SKM-1 treated with dmso at 0.1 percent for 144 hours (cell line): ENCODE results near the gene SLC27A4.

Experiments used
- DNase-seq: peaks from one replicate; lab custom pipeline; 2025; ENCODE audit not compliant: unreplicated experiment; lab: John Stamatoyannopoulos, UW

The SLC27A4 gene

DNA sequence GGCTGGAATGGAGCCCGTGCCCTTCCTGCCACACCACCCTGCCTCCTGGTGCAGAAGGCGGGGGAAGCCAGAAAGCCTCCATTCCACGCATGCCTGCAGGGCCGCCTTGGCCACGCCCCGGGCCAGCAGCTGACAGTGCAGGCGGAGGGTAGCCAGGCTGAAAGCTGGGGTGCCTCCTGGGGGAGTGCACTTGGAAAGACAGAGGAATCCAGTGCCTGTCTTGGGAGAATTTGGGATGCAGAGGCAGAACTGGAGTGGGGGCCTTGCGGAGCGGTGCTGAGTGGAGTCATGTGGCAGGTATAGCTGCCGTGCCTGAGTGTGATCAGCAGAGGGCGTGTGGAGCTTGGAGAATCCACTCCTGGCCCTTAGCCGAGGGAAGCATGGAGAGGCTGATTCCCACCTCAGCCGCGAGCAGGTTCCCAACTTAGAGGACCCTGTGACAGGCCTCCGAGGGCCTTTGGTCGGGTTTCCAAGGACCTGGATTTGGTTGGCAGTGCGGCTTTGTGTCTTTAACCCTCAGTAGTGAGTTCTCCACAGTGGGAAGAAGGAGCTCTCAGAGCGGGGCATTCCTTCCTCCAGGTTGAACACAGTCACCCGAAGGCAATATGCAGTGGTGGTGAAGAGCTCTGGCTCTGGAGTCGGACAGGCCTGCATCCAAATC is 21.8 kb downstream of the SLC27A4 start:
- DNase-seq: peak; percentile 39

GRCh38 chr9:128362774-128363173 is 22.4 kb downstream of the SLC27A4 start:
- DNase-seq: no peak

- DNase-seq: no peak
These were observed 25.2 kb downstream of the SLC27A4 start for GRCh38 chr9:128365525-128365924.

GRCh38 chr9:128369024-128369706 is 28.8 kb downstream of the SLC27A4 start:
- no peak for DNase-seq

DNA sequence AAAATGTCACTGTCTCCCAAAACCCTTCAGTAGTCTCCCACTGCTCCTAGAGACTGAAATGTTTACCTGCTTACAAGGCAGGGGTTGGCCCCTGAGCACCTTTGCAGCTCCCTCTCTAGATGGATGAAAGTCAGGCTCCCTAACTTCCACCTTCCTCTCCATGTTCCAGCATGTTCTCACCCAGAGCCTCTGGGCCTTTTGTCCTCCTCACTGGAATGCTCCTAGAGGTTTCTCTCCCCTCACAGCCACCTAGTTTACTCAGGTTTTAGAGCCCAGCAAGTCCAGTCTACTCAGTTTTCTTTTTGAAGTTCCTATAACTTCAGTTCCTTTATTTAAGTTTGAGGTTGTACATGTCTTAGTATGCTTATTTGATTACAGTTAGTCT is 30.0 kb downstream of the SLC27A4 start:
- DNase-seq: no peak

GRCh38 chr9:128370752-128371629 is 30.7 kb downstream of the SLC27A4 start, which contains the start of gene URM1:
TSS of gene URM1 (plus strand) at chr9:128371374. CDS start at chr9:128371381, 7 bp downstream.
- peak; percentile 90 for DNase-seq

DNA sequence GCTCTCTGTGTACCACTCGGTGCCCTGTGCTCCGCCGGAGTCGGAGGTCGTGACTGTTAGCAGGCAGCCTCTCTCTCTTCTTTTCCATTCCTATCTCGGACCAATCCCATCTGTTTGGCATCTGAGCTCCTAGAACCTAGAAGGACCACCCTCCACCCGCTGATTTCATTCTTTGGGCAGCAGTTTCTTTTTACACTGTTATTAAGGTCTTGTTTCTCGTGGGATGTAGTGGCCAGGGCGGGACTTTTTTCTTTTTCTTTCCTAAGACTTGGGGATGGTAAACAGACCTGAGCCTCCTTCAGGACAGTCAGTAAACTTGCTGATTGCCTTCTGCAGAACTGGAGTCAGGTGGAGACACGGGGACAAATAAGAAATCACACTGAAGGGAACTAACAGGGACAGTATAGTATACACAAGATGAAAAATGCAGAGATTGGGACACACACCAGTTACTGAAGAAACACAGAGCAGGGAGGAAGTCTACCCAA is 31.3 kb downstream of the SLC27A4 start:
- no peak for DNase-seq

DNA sequence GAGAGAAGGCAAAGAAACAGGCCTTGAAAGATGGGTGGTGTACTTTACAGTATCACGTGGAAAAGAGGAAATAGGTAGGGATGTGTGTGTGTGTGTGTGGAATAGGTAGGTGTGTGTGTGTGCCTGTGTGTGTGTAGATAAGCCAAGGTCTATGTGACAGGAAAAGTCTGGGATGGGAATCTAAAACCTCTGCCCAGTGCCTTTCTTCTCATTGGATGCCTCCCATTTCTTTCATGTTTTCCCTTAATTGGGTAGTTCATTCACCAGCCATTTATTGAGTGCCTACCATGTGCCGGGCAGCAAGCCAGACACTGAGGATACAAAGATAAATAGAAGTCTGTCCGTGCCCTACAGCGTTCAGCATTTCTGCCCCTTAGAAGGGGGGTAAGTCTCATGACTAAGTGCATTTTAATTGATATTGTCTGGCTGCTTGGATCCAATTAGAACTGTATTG is 31.9 kb downstream of the SLC27A4 start:
- no peak for DNase-seq

- DNase-seq: no peak
These were observed 32.5 kb downstream of the SLC27A4 start for GRCh38 chr9:128372784-128373183.

DNA sequence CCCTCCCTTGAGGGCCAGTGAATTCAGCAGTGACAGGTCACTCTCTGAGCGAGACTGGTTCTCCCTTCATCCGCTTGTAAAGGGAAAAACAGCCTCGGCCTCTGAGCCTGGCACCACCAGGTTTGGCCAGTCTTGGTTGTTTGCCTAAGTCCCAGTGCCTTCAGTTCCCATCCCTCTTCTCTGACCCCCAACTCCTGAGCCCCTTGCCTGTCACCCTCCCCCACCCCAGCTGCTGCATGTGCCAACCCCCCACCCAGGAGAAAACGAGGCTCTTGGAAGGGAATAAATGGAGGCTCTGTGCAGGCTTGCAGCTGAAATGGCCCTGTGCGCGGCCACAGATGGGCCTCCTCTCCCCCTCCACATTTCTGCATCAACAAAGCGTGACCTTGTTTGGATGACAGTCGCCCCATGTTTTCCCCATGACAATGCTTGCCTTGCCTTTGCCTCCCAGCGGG is 33.9 kb downstream of the SLC27A4 start:
- DNase-seq: no peak

- DNase-seq: no peak
These were observed 35.5 kb downstream of the SLC27A4 start for GRCh38 chr9:128375865-128376264.

GRCh38 chr9:128382261-128382660 is 41.9 kb downstream of the SLC27A4 start:
- no peak for DNase-seq

DNA sequence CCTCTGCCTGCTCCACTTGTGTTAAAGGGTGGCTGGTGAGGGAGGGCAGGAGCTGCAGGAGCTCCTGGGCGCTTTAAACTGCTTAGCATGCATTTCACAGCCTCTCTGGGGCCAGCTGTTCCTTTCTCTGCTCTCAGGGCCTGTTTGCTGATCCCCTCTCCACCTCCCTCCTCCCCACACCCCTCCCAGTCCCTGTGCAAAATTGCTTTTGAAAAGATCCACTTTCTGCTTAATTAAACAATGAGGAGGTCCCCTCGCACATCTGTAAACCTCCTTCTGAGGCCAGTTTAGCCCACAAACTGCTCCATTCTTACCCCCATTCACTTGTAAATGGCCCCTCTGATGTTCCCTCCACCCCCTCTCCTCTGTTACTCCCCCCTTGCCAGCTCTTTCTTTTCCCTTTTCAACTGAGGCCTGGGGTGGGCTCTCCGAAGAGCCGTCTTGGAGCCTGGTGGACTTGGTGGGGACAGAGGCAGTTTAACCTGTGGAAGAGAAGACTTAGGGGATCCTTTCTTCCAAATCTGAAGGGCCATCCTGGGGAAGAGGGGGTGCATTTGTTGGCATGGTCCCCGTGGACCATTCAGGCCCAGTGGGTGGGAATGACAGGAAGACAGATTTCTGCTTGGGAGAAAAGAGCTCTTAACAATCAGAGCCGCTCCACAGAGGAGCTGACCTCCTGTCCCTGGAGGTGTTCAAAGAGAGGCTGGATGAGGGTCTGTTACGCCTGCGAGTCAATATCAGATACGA is 42.9 kb downstream of the SLC27A4 start:
- no peak for DNase-seq

GRCh38 chr9:128383791-128384190 is 43.5 kb downstream of the SLC27A4 start:
- DNase-seq: no peak

GRCh38 chr9:128384801-128385495 is 44.6 kb downstream of the SLC27A4 start:
- DNase-seq: no peak

GRCh38 chr9:128385496-128386460 is 45.5 kb downstream of the SLC27A4 start:
- no peak for DNase-seq

- no peak for DNase-seq
These were observed 47.8 kb downstream of the SLC27A4 start for GRCh38 chr9:128388150-128388549.

DNA sequence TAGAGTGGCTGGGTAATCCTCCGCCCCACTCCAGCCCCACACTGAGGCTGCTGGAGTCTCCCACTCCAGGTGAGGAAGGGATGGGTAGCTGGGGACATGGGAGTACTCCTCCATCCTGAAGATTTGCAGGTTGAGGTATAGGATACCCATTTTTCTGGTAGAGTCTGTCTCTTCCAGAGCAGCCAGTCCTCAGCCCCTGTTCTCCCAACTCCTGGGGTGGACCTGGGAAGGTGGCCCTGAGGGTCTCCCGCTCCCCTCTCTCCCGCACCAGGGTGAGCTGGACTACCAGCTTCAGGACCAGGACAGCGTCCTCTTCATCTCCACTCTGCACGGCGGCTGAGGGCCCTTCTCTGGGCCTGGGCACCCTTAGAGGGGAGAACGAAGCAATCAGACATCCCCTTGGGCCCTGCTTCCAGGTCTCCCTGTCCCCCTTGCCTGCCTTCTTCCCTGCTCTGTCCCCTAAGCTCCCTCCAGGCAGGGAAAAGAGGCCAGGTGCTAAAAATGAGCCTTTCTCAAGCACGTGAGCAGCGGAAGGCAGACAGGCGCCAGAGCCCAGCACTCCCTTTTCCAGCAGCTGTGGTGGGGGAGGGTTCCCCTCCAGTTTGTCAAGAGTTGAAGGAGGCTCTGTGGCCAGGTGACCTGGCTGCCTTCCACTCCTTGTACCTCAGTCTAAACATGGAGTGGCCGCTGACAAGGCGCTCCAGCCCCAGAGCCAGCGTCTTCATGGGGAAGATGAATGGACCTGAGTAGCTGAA is 49.2 kb downstream of the SLC27A4 start:
- DNase-seq: no peak
